Subcutaneous adipose tissue (tissue), 4 donors: ENCODE data around the gene PCGF3. TPM values are rescaled to one million over a fixed set of nuclear protein-coding genes. Genes with fewer than 3 reads are reported as not detected.

Experiments
- total RNA-seq, 4 donors: library from RNA; depleted of rRNA; stranded (reverse); fragments of >200 nt; gene quantifications; one replicate each; pipeline ENCODE4 v1.1.0, GENCODE V29; 2016
- TF ChIP-seq, protein P1 (sequence below): fragments of 450-650 bp; IDR thresholded peaks from one replicate; pipeline ENCODE4 v1.5.1; 2016; ENCODE audit warnings: low read depth, mild to moderate bottlenecking, control low read depth, antibody characterized with exemption, moderate library complexity

Gene PCGF3
- total RNA-seq, 4 donors from 2014 or later, result 36.7 to 72.2 (median 55.0) TPM

DNA sequence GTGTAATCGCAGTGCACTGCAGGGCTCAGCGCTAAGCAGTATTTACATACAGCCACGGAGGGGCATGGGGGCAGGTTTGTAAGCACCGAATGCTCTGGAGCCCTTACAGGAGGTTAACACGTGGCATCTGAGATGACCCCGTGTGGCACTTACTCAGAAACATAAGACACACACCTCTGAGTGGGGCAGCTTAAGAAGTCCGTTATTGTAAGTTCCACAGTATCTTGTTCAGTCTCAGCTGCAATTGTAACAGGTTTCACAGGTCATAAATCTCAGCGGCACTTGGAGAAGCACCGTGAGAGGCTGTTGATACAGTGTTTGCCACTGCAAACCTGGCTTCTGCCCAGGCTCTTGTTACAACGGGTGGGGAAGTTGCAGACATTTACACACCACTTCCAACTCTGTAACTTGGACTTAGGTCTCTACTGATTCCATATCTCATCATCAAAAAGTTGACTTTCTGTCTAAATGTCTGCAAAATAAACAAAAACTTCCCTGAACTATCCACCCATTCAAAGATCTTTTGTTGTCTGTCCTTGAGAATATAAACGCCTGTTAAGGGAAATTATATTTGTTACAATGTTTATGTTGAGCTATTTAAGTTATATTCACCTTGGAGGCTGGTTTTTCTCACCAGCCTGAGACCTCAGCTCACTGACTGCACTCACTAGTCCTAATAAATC, 110.0 kb downstream of the PCGF3 start:
- TF ChIP-seq, protein P1, sequence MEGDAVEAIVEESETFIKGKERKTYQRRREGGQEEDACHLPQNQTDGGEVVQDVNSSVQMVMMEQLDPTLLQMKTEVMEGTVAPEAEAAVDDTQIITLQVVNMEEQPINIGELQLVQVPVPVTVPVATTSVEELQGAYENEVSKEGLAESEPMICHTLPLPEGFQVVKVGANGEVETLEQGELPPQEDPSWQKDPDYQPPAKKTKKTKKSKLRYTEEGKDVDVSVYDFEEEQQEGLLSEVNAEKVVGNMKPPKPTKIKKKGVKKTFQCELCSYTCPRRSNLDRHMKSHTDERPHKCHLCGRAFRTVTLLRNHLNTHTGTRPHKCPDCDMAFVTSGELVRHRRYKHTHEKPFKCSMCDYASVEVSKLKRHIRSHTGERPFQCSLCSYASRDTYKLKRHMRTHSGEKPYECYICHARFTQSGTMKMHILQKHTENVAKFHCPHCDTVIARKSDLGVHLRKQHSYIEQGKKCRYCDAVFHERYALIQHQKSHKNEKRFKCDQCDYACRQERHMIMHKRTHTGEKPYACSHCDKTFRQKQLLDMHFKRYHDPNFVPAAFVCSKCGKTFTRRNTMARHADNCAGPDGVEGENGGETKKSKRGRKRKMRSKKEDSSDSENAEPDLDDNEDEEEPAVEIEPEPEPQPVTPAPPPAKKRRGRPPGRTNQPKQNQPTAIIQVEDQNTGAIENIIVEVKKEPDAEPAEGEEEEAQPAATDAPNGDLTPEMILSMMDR, result no peak

DNA sequence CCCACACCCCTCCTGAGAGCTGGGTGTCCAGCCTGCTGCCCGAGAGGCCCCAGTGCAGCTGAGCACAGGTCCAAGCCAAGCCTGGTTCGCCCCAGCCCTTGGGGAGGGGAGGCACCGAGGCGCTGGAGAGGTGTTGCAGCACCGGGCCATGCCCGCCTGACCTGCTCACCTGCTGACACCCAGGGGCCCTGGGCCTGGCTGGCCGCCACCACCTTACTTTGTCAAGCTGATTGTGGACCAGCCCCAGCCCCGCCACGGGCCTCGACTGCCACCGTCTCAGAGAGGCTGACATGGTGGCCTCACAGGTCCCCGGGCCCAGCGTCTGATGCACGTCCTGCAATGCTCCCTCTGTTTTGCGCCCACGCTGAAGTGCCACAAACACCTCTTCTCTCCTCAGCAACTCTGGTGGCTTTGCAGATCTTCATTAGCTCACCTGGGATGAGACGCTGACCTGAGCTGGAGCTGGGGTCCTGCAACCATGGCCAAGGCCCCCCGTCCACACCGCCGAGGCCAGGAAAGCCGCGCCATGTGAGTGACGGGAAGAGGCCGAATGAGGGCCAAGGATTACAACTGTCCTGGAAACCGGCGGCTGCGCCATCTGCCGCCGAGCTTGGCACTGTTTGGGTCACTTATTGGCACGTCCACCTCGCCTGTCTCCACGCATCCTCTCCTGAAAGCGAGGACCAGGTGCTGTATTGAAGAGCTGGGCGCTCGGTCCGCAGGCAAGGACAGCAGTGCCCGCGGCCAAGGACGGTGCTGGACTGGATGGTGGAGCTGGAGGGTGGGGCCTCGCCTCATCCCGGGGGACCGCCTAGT, 112.7 kb downstream of the PCGF3 start:
- TF ChIP-seq, protein P1, result no peak

DNA sequence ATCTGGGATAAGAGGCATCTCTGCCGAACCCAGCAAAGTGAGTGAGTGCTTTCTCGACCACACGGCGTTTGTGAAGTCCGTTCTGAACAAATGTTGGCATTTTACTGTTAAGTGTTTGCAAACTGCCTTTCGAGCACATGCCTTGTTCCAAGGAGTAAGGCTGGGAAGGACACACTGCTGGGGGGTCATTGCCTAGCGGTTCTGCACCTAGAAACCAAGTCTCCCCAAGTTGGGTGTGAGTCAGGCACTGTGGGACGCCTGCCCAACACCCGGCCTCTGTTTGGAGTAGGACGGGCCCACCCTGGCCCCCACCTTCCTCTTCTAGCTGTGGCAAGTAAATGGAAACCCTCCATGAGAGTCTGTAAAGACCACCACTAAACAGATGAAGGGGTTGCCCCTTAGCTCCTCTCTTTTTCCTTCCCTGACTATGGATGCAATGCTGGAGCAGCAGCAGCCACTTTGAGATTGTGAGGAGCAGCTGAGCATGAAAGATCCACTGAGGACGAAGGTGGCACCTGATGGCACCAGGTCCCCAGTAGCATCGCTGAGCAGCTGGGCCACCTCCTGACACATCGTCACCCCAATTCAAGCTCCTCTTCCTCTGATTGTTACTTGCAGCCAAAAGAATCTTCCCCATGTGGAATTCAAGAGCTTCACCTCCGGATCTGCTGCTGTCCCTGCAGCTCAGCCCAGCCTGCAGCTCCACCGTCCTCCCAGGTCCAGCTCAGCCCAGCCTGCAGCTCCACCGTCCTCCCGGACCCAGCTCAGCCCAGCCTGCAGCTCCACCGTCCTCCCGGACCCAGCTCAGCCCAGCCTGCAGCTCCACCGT, 114.0 kb downstream of the PCGF3 start:
- TF ChIP-seq, protein P1, result no peak

Other genes with a start within 250 kb of the PCGF3 start
- gene ZNF721, start 206.7 kb upstream of the PCGF3 start, total RNA-seq, result 10 to 100 TPM; 20.1 to 41.1 (median 28.2) TPM
- gene PIGG, start 206.6 kb upstream of the PCGF3 start, total RNA-seq, result 10 to 100 TPM; 47.3 to 69.1 (median 48.9) TPM
- not detected for gene TMEM271, start 129.5 kb upstream of the PCGF3 start, total RNA-seq
- gene PDE6B, start 80.3 kb upstream of the PCGF3 start, total RNA-seq, result 1 to 10 TPM in 3 of 4 donors, not detected in 1; 2.0 to 5.9 (median 3.8) TPM
- gene ATP5ME, start 31.6 kb upstream of the PCGF3 start, total RNA-seq, result 100 to 1,000 TPM; 123 to 273 (median 193) TPM
- gene MYL5, start 31.3 kb upstream of the PCGF3 start, total RNA-seq, result 10 to 100 TPM; 16.0 to 37.7 (median 20.1) TPM
- gene SLC49A3, start 16.7 kb upstream of the PCGF3 start, total RNA-seq, result 10 to 100 TPM in 3 of 4 donors, 1 to 10 TPM in 1; 7.8 to 20.1 (median 14.4) TPM
- 1 to 10 TPM in 1 of 4 donors, under 1 TPM in 3; 0.34 to 3.8 (median 0.74) TPM for gene CPLX1, start 120.3 kb downstream of the PCGF3 start, total RNA-seq
- 100 to 1,000 TPM in 1 of 4 donors, 10 to 100 TPM in 3; 37.3 to 124 (median 58.7) TPM for gene GAK, start 226.5 kb downstream of the PCGF3 start, total RNA-seq
- 10 to 100 TPM; 18.5 to 38.1 (median 21.4) TPM for gene TMEM175, start 226.6 kb downstream of the PCGF3 start, total RNA-seq